HEK293 (cell line): Measurements from ENCODE around the gene ROM1.

ENCODE experiments used
- WT1 ChIP-seq: fragments of 450-650 bp; formaldehyde crosslinking; IDR thresholded peaks from 2 replicates; pipeline ENCODE4 v1.5.1; 2016; ENCODE audit warnings: missing biosample characterization, missing genetic modification characterization
- ZFP69B ChIP-seq: fragments of 450-650 bp; formaldehyde crosslinking; IDR thresholded peaks from 2 replicates; pipeline ENCODE4 v1.5.1; 2016; ENCODE audit warnings: missing biosample characterization, missing genetic modification characterization
- ZNF10 ChIP-seq: fragments of 450-650 bp; formaldehyde crosslinking; IDR thresholded peaks from 2 replicates; pipeline ENCODE4 v1.5.1; 2017; ENCODE audit warnings: missing biosample characterization, missing genetic modification characterization
- ZNF239 ChIP-seq: fragments of 450-650 bp; formaldehyde crosslinking; IDR thresholded peaks from 2 replicates; pipeline ENCODE4 v1.5.1; 2016; ENCODE audit warnings: missing biosample characterization, missing genetic modification characterization
- ZNF24 ChIP-seq: fragments of 450-650 bp; formaldehyde crosslinking; IDR thresholded peaks from 2 replicates; pipeline ENCODE4 v1.5.1; 2016; ENCODE audit warnings: missing biosample characterization, missing genetic modification characterization
- ZNF37A ChIP-seq: fragments of 450-650 bp; IDR thresholded peaks from 2 replicates; pipeline ENCODE4 v1.5.1; 2018; ENCODE audit warnings: missing biosample characterization, missing genetic modification characterization
- ZNF777 ChIP-seq: fragments of 450-650 bp; formaldehyde crosslinking; IDR thresholded peaks from 2 replicates; pipeline ENCODE4 v1.5.1; 2017; ENCODE audit warnings: missing biosample characterization, missing genetic modification characterization, borderline replicate concordance
- ZNF785 ChIP-seq: fragments of 450-650 bp; formaldehyde crosslinking; IDR thresholded peaks from 2 replicates; pipeline ENCODE4 v1.5.1; 2016; ENCODE audit warnings: missing biosample characterization, missing genetic modification characterization
- ZNF792 ChIP-seq: fragments of 450-650 bp; formaldehyde crosslinking; IDR thresholded peaks from 2 replicates; pipeline ENCODE4 v1.5.1; 2016; ENCODE audit warnings: missing biosample characterization, missing genetic modification characterization
- TF ChIP-seq, protein P1 (sequence below): fragments of 450-650 bp; formaldehyde crosslinking; IDR thresholded peaks from 2 replicates; pipeline ENCODE4 v1.5.1; 2016; ENCODE audit warnings: missing biosample characterization, missing genetic modification characterization, low read depth
- TF ChIP-seq, protein P2 (sequence below): fragments of 450-650 bp; formaldehyde crosslinking; IDR thresholded peaks from 2 replicates; pipeline ENCODE4 v1.5.1; 2016; ENCODE audit warnings: missing biosample characterization, missing genetic modification characterization
- TF ChIP-seq, protein P3 (sequence below): fragments of 450-650 bp; formaldehyde crosslinking; IDR thresholded peaks from 2 replicates; pipeline ENCODE4 v1.5.1; 2016; ENCODE audit warnings: missing biosample characterization, missing genetic modification characterization

DNA sequence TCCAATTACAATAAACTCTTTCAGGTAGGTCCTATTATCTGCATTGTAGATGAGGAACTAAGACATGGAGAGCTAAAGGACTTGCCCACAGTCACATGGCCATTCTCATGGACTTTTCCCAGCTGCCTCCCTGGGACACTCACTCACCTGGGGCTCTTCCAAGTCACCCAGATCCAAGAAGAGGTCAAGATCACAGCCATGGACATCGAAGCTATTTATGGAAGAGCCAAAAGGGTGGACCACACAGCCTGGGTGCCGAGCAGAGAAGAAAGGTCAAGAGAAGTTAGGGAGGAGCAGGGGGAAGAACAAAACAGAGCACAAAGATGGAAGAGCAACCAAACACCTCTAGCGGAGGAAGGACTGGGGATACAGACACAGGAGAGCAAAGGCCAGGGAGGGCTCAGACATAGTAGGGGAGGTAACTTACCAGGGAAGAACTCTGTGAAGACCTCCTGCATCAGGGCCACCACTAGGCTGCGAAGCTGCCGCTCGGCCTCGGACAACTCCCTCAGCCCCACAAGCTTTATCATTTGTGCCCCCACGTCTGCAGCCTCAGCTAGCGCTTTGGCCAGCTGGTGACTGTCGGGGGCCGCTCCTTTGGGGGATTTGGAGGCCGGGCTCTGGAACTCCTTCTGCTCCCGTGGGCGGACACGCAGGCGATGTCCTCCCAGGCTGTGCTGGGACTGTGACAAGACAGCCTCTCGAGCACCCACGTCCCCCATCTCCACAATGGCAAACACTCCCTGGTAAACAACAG is 31.9 kb upstream of the ROM1 start:
- TF ChIP-seq, protein P1, sequence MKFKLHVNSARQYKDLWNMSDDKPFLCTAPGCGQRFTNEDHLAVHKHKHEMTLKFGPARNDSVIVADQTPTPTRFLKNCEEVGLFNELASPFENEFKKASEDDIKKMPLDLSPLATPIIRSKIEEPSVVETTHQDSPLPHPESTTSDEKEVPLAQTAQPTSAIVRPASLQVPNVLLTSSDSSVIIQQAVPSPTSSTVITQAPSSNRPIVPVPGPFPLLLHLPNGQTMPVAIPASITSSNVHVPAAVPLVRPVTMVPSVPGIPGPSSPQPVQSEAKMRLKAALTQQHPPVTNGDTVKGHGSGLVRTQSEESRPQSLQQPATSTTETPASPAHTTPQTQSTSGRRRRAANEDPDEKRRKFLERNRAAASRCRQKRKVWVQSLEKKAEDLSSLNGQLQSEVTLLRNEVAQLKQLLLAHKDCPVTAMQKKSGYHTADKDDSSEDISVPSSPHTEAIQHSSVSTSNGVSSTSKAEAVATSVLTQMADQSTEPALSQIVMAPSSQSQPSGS (tag by site-specific recombination): no peak
- no peak for TF ChIP-seq ZNF792 (tag by site-specific recombination)
- no peak for TF ChIP-seq ZNF24 (tag by site-specific recombination)
- no peak for TF ChIP-seq ZNF37A (tag by site-specific recombination)
- TF ChIP-seq WT1 (tag by site-specific recombination): no peak
- TF ChIP-seq, protein P2, sequence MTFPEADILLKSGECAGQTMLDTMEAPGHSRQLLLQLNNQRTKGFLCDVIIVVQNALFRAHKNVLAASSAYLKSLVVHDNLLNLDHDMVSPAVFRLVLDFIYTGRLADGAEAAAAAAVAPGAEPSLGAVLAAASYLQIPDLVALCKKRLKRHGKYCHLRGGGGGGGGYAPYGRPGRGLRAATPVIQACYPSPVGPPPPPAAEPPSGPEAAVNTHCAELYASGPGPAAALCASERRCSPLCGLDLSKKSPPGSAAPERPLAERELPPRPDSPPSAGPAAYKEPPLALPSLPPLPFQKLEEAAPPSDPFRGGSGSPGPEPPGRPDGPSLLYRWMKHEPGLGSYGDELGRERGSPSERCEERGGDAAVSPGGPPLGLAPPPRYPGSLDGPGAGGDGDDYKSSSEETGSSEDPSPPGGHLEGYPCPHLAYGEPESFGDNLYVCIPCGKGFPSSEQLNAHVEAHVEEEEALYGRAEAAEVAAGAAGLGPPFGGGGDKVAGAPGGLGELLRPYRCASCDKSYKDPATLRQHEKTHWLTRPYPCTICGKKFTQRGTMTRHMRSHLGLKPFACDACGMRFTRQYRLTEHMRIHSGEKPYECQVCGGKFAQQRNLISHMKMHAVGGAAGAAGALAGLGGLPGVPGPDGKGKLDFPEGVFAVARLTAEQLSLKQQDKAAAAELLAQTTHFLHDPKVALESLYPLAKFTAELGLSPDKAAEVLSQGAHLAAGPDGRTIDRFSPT (tag by site-specific recombination): no peak
- TF ChIP-seq ZNF785: no peak
- no peak for TF ChIP-seq ZNF239 (tag by site-specific recombination)
- no peak for TF ChIP-seq ZNF777 (tag by site-specific recombination)
- no peak for TF ChIP-seq ZFP69B
- TF ChIP-seq, protein P3, sequence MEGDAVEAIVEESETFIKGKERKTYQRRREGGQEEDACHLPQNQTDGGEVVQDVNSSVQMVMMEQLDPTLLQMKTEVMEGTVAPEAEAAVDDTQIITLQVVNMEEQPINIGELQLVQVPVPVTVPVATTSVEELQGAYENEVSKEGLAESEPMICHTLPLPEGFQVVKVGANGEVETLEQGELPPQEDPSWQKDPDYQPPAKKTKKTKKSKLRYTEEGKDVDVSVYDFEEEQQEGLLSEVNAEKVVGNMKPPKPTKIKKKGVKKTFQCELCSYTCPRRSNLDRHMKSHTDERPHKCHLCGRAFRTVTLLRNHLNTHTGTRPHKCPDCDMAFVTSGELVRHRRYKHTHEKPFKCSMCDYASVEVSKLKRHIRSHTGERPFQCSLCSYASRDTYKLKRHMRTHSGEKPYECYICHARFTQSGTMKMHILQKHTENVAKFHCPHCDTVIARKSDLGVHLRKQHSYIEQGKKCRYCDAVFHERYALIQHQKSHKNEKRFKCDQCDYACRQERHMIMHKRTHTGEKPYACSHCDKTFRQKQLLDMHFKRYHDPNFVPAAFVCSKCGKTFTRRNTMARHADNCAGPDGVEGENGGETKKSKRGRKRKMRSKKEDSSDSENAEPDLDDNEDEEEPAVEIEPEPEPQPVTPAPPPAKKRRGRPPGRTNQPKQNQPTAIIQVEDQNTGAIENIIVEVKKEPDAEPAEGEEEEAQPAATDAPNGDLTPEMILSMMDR (tag by site-specific recombination): no peak
- TF ChIP-seq ZNF10: no peak
